ENCODE data around the gene TFB2M. TPM values are rescaled to one million over a fixed set of nuclear protein-coding genes. Genes with fewer than 3 reads are reported as not detected.

Gene TFB2M
- total and polyA plus RNA-seq, 2 of the 13 experiments (the other 11 are each of a cell fraction or from before 2014, with no cell fraction given) = 15.7 to 31.4 TPM

DNA sequence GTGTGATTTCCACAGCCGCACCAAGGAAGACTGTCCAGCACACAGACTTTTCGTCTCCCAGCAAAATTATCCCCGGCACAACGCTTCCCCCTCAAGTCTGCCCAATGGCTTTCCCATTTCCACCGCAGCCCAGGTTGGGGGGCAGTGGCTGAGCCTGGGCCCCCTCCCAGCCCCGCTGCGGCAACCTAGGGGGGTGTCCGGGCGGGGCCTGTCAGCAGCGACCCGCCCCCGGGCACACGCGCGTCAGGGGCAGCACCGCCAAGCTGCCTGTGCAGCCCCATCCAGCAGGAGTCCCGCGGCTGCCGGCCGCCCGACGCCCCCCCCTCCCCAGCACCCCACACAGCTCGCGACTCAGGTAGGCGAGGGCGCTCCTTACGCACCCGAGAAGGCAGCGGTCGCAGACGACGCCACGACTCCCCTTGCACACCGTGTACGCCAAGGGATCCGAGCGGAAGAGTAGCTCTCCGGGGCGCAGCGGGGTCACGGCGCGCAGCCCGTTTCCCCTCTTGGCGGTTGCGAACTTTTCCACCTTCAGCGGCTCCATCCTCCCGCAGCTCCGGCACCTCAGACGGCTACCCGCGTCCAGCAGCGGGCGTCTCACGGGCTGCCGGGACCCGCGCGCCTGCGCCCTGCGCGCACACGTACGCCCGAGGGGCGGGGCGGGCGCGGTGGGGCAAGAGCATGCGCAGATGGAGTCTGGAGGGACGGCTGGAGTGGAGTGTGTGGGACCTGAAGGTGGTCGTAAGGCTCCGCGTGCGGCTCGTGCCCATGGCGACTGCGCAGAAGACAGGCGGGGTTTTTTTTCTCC is 59.2 kb downstream of the TFB2M start, which contains the start of gene SMYD3 (continued):
- TF ChIP-seq, protein P1, sequence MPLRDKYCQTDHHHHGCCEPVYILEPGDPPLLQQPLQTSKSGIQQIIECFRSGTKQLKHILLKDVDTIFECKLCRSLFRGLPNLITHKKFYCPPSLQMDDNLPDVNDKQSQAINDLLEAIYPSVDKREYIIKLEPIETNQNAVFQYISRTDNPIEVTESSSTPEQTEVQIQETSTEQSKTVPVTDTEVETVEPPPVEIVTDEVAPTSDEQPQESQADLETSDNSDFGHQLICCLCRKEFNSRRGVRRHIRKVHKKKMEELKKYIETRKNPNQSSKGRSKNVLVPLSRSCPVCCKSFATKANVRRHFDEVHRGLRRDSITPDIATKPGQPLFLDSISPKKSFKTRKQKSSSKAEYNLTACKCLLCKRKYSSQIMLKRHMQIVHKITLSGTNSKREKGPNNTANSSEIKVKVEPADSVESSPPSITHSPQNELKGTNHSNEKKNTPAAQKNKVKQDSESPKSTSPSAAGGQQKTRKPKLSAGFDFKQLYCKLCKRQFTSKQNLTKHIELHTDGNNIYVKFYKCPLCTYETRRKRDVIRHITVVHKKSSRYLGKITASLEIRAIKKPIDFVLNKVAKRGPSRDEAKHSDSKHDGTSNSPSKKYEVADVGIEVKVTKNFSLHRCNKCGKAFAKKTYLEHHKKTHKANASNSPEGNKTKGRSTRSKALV (CRISPR knock-in tag; IDR thresholded peaks at IDR 0.05) = 0 out of 2 replicates have a peak, but pooled peaks have one; percentile 33
- TF ChIP-seq, protein P2, sequence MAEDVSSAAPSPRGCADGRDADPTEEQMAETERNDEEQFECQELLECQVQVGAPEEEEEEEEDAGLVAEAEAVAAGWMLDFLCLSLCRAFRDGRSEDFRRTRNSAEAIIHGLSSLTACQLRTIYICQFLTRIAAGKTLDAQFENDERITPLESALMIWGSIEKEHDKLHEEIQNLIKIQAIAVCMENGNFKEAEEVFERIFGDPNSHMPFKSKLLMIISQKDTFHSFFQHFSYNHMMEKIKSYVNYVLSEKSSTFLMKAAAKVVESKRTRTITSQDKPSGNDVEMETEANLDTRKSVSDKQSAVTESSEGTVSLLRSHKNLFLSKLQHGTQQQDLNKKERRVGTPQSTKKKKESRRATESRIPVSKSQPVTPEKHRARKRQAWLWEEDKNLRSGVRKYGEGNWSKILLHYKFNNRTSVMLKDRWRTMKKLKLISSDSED (CRISPR knock-in tag; IDR thresholded peaks at IDR 0.05) = no peak
- TF ChIP-seq NKX3-1 (CRISPR knock-in tag; IDR thresholded peaks at IDR 0.05) (0 out of 2 replicates have a peak, but pooled peaks have one; percentile 45), TP53 (CRISPR knock-in tag; conservative IDR thresholded peaks at IDR 0.05) (no peak), POLR2AphosphoS2 (IDR thresholded peaks at IDR 0.05; ENCODE audit: low read depth, low read length) (no peak), ZNF563 (CRISPR knock-in tag; IDR thresholded peaks at IDR 0.05) (no peak), ZNF782 (CRISPR knock-in tag; IDR thresholded peaks at IDR 0.05; ENCODE audit: borderline replicate concordance) (no peak), XRCC5 (optimal IDR thresholded peaks at IDR 0.05; ENCODE audit: low read length) (peak; percentile 17), ZFP41 (CRISPR knock-in tag; IDR thresholded peaks at IDR 0.05; ENCODE audit: borderline replicate concordance) (no peak), ZNF562 (CRISPR knock-in tag; IDR thresholded peaks at IDR 0.05; ENCODE audit: borderline replicate concordance) (no peak), ZNF292 (CRISPR knock-in tag; IDR thresholded peaks at IDR 0.05; ENCODE audit: borderline replicate concordance, low read depth) (peak; percentile 35; the same call in 1 of the 2 replicates), SNRNP70 (IDR thresholded peaks at IDR 0.05; ENCODE audit: low read depth, low read length) (no peak), ZNF776 (CRISPR knock-in tag; IDR thresholded peaks at IDR 0.05) (peak; percentile 61; the same call in 1 of the 2 replicates), ZNF777 (CRISPR knock-in tag; IDR thresholded peaks at IDR 0.05) (peak; percentile 99), RARA (CRISPR knock-in tag; IDR thresholded peaks at IDR 0.05) (no peak), TARDBP (CRISPR knock-in tag; IDR thresholded peaks at IDR 0.05) (no peak; the same call in 1 of the 2 replicates)
- TF ChIP-seq, protein P3, sequence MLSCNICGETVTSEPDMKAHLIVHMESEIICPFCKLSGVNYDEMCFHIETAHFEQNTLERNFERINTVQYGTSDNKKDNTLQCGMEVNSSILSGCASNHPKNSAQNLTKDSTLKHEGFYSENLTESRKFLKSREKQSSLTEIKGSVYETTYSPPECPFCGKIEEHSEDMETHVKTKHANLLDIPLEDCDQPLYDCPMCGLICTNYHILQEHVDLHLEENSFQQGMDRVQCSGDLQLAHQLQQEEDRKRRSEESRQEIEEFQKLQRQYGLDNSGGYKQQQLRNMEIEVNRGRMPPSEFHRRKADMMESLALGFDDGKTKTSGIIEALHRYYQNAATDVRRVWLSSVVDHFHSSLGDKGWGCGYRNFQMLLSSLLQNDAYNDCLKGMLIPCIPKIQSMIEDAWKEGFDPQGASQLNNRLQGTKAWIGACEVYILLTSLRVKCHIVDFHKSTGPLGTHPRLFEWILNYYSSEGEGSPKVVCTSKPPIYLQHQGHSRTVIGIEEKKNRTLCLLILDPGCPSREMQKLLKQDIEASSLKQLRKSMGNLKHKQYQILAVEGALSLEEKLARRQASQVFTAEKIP (CRISPR knock-in tag; IDR thresholded peaks at IDR 0.05; ENCODE audit: borderline replicate concordance) = no peak
- TF ChIP-seq, protein P4, sequence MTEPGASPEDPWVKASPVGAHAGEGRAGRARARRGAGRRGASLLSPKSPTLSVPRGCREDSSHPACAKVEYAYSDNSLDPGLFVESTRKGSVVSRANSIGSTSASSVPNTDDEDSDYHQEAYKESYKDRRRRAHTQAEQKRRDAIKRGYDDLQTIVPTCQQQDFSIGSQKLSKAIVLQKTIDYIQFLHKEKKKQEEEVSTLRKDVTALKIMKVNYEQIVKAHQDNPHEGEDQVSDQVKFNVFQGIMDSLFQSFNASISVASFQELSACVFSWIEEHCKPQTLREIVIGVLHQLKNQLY (CRISPR knock-in tag; IDR thresholded peaks at IDR 0.05) = no peak
- TF ChIP-seq, protein P5, sequence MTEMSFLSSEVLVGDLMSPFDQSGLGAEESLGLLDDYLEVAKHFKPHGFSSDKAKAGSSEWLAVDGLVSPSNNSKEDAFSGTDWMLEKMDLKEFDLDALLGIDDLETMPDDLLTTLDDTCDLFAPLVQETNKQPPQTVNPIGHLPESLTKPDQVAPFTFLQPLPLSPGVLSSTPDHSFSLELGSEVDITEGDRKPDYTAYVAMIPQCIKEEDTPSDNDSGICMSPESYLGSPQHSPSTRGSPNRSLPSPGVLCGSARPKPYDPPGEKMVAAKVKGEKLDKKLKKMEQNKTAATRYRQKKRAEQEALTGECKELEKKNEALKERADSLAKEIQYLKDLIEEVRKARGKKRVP (CRISPR knock-in tag; IDR thresholded peaks at IDR 0.05) = no peak
- TF ChIP-seq, protein P6, sequence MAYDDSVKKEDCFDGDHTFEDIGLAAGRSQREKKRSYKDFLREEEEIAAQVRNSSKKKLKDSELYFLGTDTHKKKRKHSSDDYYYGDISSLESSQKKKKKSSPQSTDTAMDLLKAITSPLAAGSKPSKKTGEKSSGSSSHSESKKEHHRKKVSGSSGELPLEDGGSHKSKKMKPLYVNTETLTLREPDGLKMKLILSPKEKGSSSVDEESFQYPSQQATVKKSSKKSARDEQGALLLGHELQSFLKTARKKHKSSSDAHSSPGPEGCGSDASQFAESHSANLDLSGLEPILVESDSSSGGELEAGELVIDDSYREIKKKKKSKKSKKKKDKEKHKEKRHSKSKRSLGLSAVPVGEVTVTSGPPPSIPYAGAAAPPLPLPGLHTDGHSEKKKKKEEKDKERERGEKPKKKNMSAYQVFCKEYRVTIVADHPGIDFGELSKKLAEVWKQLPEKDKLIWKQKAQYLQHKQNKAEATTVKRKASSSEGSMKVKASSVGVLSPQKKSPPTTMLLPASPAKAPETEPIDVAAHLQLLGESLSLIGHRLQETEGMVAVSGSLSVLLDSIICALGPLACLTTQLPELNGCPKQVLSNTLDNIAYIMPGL (CRISPR knock-in tag; IDR thresholded peaks at IDR 0.05; ENCODE audit: borderline replicate concordance in 1 of 2, low read depth in 1 of 2) = peak; percentile 64 to 67; a peak in 2 of 4 replicates
